Sigmoid colon (tissue), 4 donors: ENCODE results near the gene DENND6B.

Experiments
- EP300 ChIP-seq, 4 donors: sonication (generic); formaldehyde crosslinking; IDR thresholded peaks; one replicate each; pipeline ENCODE4 v1.6.1; 2017; ENCODE audit warnings: antibody characterized with exemption in 4 of 4
- POLR2A ChIP-seq, 2 donors: fragments of 450-650 bp; IDR thresholded peaks; one replicate each; pipeline ENCODE4 v1.6.1; 2016; ENCODE audit warnings: antibody characterized with exemption in 2 of 2, mild to moderate bottlenecking in 2 of 2, moderate library complexity in 2 of 2
- POLR2AphosphoS5 ChIP-seq, 4 donors: sonication (generic); formaldehyde crosslinking; IDR thresholded peaks; one replicate each; pipeline ENCODE4 v1.6.1; 2017; ENCODE audit warnings: antibody characterized with exemption in 4 of 4
- TF ChIP-seq, protein P1 (sequence below), 4 experiments: fragments of 450-650 bp in 3 of 4; fragments of 200-600 bp in 1 of 4; IDR thresholded peaks; one replicate each; pipeline ENCODE4 v1.5.1; 2016 to 2019; ENCODE audit warnings: antibody characterized with exemption in 4 of 4, mild to moderate bottlenecking in 3 of 4, moderate library complexity in 2 of 4

DNA sequence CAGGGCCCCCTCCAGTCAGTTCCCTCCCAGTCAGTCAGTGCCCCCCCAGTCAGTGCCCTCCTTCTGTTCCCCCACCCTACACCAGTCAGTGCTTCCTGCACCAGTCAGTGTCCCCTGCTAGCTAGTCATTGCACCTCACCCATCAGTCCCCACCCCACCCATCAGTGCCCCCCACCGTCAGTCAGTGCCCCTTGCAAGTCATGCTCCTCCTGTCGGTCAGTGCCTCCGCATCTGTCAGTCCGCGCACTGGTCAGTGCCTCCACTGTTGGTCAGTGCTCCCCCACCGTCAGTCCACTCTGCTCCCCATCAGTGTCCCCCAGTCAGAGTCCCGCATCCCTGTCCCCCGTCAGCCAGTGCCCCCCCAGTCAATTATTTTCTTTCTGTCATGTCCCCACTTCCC, 19.7 kb upstream of the DENND6B start:
- TF ChIP-seq, protein P1, sequence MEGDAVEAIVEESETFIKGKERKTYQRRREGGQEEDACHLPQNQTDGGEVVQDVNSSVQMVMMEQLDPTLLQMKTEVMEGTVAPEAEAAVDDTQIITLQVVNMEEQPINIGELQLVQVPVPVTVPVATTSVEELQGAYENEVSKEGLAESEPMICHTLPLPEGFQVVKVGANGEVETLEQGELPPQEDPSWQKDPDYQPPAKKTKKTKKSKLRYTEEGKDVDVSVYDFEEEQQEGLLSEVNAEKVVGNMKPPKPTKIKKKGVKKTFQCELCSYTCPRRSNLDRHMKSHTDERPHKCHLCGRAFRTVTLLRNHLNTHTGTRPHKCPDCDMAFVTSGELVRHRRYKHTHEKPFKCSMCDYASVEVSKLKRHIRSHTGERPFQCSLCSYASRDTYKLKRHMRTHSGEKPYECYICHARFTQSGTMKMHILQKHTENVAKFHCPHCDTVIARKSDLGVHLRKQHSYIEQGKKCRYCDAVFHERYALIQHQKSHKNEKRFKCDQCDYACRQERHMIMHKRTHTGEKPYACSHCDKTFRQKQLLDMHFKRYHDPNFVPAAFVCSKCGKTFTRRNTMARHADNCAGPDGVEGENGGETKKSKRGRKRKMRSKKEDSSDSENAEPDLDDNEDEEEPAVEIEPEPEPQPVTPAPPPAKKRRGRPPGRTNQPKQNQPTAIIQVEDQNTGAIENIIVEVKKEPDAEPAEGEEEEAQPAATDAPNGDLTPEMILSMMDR (IDR thresholded peaks at IDR 0.05): no peak
- TF ChIP-seq POLR2A (IDR thresholded peaks at IDR 0.05): no peak
- TF ChIP-seq POLR2AphosphoS5 (IDR thresholded peaks at IDR 0.05): no peak
- TF ChIP-seq EP300 (IDR thresholded peaks at IDR 0.05): no peak
